H1 (cell line): ENCODE measurements around the gene FAM81B. TPM values are rescaled to one million over a fixed set of nuclear protein-coding genes. Genes with fewer than 3 reads are reported as not detected.

Source experiments
- CTCF ChIA-PET: fragments of 300-600 bp; sonication (Branson Sonifier 250); formaldehyde crosslinking; loops from one replicate; lab custom pipeline; 2021; ENCODE audit not compliant: partially characterized antibody; lab: Charles Lee
- POLR2A ChIA-PET: fragments of 300-600 bp; sonication (Branson Sonifier 250); formaldehyde crosslinking; loops from one replicate; lab custom pipeline; 2021; ENCODE audit warnings: inconsistent platforms; ENCODE audit not compliant: partially characterized antibody; lab: Charles Lee
- DNase-seq, 2 experiments: peaks; one replicate each; pipeline versions ENCODE4 v3.0.0 to v3.0.0-alpha.2; 2010 to 2022; ENCODE audit warnings: low spot score in 2 of 2, low read depth in 1 of 2, mixed read lengths in 1 of 2
- FAIRE-seq: peaks from 2 replicates; lab custom pipeline; 2011; peaks lifted over from hg19 to GRCh38; lab: Jason Lieb, UNC
- H2AFZ ChIP-seq: 2 replicates; pipeline ENCODE4 v1.8.1; 2012; ENCODE audit warnings: low read length, inconsistent platforms
- H2AK5ac ChIP-seq: 2 replicates; pipeline ENCODE4 v1.6.1; 2013; ENCODE audit warnings: low read depth, low read length
- H2BK120ac ChIP-seq: replicated peaks from 2 replicates; pipeline ENCODE3; 2013; ENCODE audit warnings: low read depth, low read length, inconsistent platforms
- H2BK12ac ChIP-seq: 2 replicates; pipeline ENCODE4 v1.6.1; 2013; ENCODE audit warnings: low read depth, low read length
- H2BK15ac ChIP-seq: 2 replicates; pipeline ENCODE4 v1.6.1; 2013; ENCODE audit warnings: low read length
- H2BK20ac ChIP-seq: 2 replicates; pipeline ENCODE4 v1.6.1; 2013; ENCODE audit warnings: low read length
- H2BK5ac ChIP-seq: 2 replicates; pipeline ENCODE4 v1.6.1; 2013; ENCODE audit warnings: low read depth, low read length
- H3K14ac ChIP-seq: 2 replicates; pipeline ENCODE4 v1.6.1; 2013; ENCODE audit warnings: inconsistent platforms; ENCODE audit not compliant: insufficient read length
- H3K18ac ChIP-seq: 2 replicates; pipeline ENCODE4 v1.6.1; 2013; ENCODE audit warnings: low read length; ENCODE audit errors: extremely low read depth
- H3K23ac ChIP-seq: 2 replicates; pipeline ENCODE4 v1.6.1; 2013; ENCODE audit warnings: inconsistent platforms; ENCODE audit not compliant: insufficient read length
- H3K23me2 ChIP-seq: 2 replicates; pipeline ENCODE4 v1.6.1; 2013; ENCODE audit warnings: low read depth, low read length
- H3K27ac ChIP-seq: 2 replicates; pipeline ENCODE4 v1.6.1; 2011; ENCODE audit warnings: low read depth, low read length, inconsistent platforms
- H3K27me3 ChIP-seq, 4 experiments: replicated peaks in 1 of 4; 1 replicate in 1 of 4; 2 replicates in 3 of 4; pipeline versions ENCODE4 v1.6.1 to v1.8.1; 2011 to 2013; ENCODE audit warnings: low read length in 3 of 4, mild to moderate bottlenecking in 3 of 4, inconsistent platforms in 2 of 4, mixed read lengths in 2 of 4, moderate library complexity in 1 of 4; ENCODE audit not compliant: control insufficient read depth in 3 of 4, insufficient read depth in 3 of 4; ENCODE audit errors: extremely low read depth in 1 of 4
- H3K36me3 ChIP-seq, 4 experiments: 2 replicates each; pipeline versions ENCODE4 v1.6.1 to v1.8.1; 2011 to 2013; ENCODE audit warnings: mild to moderate bottlenecking in 4 of 4, low read length in 3 of 4, moderate library complexity in 2 of 4, control low read depth in 1 of 4, inconsistent platforms in 1 of 4; ENCODE audit not compliant: insufficient read depth in 4 of 4, control insufficient read depth in 2 of 4
- H3K4ac ChIP-seq: replicated peaks from 2 replicates; pipeline ENCODE3; 2013; ENCODE audit warnings: low read length, low read depth, mixed read lengths, inconsistent platforms; ENCODE audit not compliant: insufficient read length
- H3K4me1 ChIP-seq, 4 experiments: replicated peaks in 1 of 4; 1 replicate in 1 of 4; 2 replicates in 3 of 4; pipeline versions ENCODE4 v1.6.1 to v1.8.1; 2011 to 2013; ENCODE audit warnings: low read length in 3 of 4, inconsistent platforms in 2 of 4, mixed read lengths in 1 of 4; ENCODE audit not compliant: insufficient read depth in 4 of 4, control insufficient read depth in 3 of 4
- H3K4me2 ChIP-seq, 2 experiments: 2 replicates each; pipeline versions ENCODE4 v1.6.1 to v1.8.1; 2011 to 2013; ENCODE audit warnings: low read depth in 2 of 2, low read length in 2 of 2, control low read depth in 1 of 2, inconsistent platforms in 1 of 2, mild to moderate bottlenecking in 1 of 2; ENCODE audit not compliant: insufficient read depth in 1 of 2
- H3K4me3 ChIP-seq, 4 experiments: fragments of 200-600, 300-600 bp in 1 of 4; sonication (generic), shearing (Covaris generic), sonication (Bioruptor Twin) in 1 of 4; 2 replicates each; pipeline versions ENCODE4 v1.5.1 to v1.8.1; 2011 to 2016; ENCODE audit warnings: low read length in 4 of 4, low read depth in 3 of 4, control low read depth in 2 of 4, inconsistent platforms in 2 of 4, mild to moderate bottlenecking in 2 of 4, mixed read lengths in 1 of 4, moderate library complexity in 1 of 4; ENCODE audit not compliant: insufficient read depth in 2 of 4; ENCODE audit errors: extremely low read depth in 1 of 4
- H3K56ac ChIP-seq: replicated peaks from 2 replicates; pipeline ENCODE3; 2013; ENCODE audit warnings: low read depth, mild to moderate bottlenecking, mixed read lengths, low read length, inconsistent platforms; ENCODE audit not compliant: insufficient read length
- H3K79me1 ChIP-seq: 2 replicates; pipeline ENCODE4 v1.6.1; 2013; ENCODE audit warnings: low read depth, low read length, control low read depth
- H3K79me2 ChIP-seq, 2 experiments: 2 replicates each; pipeline versions ENCODE4 v1.6.1 to v1.8.1; 2012 to 2013; ENCODE audit warnings: low read length in 2 of 2, mild to moderate bottlenecking in 2 of 2, inconsistent platforms in 1 of 2; ENCODE audit not compliant: insufficient read depth in 2 of 2, control insufficient read depth in 1 of 2
- H3K9ac ChIP-seq, 4 experiments: replicated peaks in 1 of 4; 1 replicate in 1 of 4; 2 replicates in 3 of 4; pipeline versions ENCODE4 v1.6.1 to v1.8.1; 2011 to 2013; ENCODE audit warnings: low read depth in 3 of 4, low read length in 3 of 4, control low read depth in 2 of 4, mild to moderate bottlenecking in 2 of 4, moderate library complexity in 2 of 4, inconsistent platforms in 1 of 4; ENCODE audit errors: extremely low read depth in 1 of 4
- H3K9me3 ChIP-seq, 2 experiments: 2 replicates each; pipeline versions ENCODE4 v1.6.1 to v1.8.1; 2012 to 2013; ENCODE audit warnings: mild to moderate bottlenecking in 2 of 2, moderate library complexity in 2 of 2, control low read depth in 1 of 2, inconsistent platforms in 1 of 2, low read depth in 1 of 2, low read length in 1 of 2, mixed read lengths in 1 of 2; ENCODE audit not compliant: insufficient read depth in 2 of 2
- H4K20me1 ChIP-seq, 2 experiments: replicated peaks in 1 of 2; 2 replicates each; pipeline versions ENCODE3 to v1.8.1; 2011 to 2013; ENCODE audit warnings: inconsistent platforms in 2 of 2, low read length in 2 of 2, mild to moderate bottlenecking in 1 of 2; ENCODE audit not compliant: insufficient read depth in 2 of 2, control insufficient read depth in 1 of 2
- H4K5ac ChIP-seq: 2 replicates; pipeline ENCODE4 v1.6.1; 2013; ENCODE audit warnings: low read length, low read depth, mixed read lengths, inconsistent platforms; ENCODE audit not compliant: insufficient read length
- H4K8ac ChIP-seq: 2 replicates; pipeline ENCODE4 v1.8.0; 2013; ENCODE audit warnings: mild to moderate bottlenecking, moderate library complexity, low read length, inconsistent platforms; ENCODE audit not compliant: insufficient read depth; ENCODE audit errors: extremely low read depth
- H4K91ac ChIP-seq: replicated peaks from 2 replicates; pipeline ENCODE3; 2013; ENCODE audit warnings: low read length, mixed read lengths, inconsistent platforms; ENCODE audit not compliant: insufficient read length
- MAFK ChIP-seq: IDR thresholded peaks from 2 replicates; pipeline ENCODE4 v1.6.1; 2012; ENCODE audit warnings: low read depth, mild to moderate bottlenecking, improper control_type of control experiment, low read length
- whole genome bisulfite sequencing, 2 experiments: shearing (Covaris generic) in 1 of 2; methylation state at CpG; one replicate each; pipeline versions ENCODE4 v1.1.6 to v1.1.7; 2013 to 2015; ENCODE audit warnings: low lambda C conversion rate in 2 of 2, mixed read lengths in 2 of 2, inconsistent platforms in 1 of 2, low coverage in 1 of 2, missing lambda C conversion rate in 1 of 2; ENCODE audit not compliant: insufficient replicate concordance in 2 of 2, insufficient coverage in 1 of 2, insufficient read length in 1 of 2; ENCODE audit errors: extremely low coverage in 1 of 2, missing lambda C conversion rate in 1 of 2; 5-methylcytosine and 5-hydroxymethylcytosine counted together
- polyA plus RNA-seq, 7 experiments: library from polyadenylated mRNA; depleted of rRNA in 3 of 7; stranded (reverse) in 5 of 7; unstranded in 2 of 7; fragments of >200 nt in 5 of 7; fragments of 200-250 nt in 2 of 7; gene quantifications; 1 replicate in 5 of 7; 2 replicates in 1 of 7; 4 replicates in 1 of 7; pipeline versions ENCODE4 v1.2.1 to v1.2.3, GENCODE V29; 2011 to 2013; ENCODE audit warnings: missing spikeins in 2 of 7, mixed read lengths in 2 of 7
- total RNA-seq: library from RNA; stranded (reverse); fragmentation: NEBNext Ultra II Directional; extraction: Animal tissue kit (Norgen Biotek cat#: 25700); gene quantifications from 2 replicates; pipeline ENCODE4 v1.2.1, GENCODE V29; 2021
- TF ChIP-seq, protein P1 (sequence below): IDR thresholded peaks from 2 replicates; pipeline ENCODE4 v1.6.1; 2011; ENCODE audit warnings: low read length, improper control_type of control experiment

Gene FAM81B
- total and polyA plus RNA-seq, 2 of the 8 experiments (the other 6 are each of a cell fraction or from before 2014, with no cell fraction given) = not detected

DNA sequence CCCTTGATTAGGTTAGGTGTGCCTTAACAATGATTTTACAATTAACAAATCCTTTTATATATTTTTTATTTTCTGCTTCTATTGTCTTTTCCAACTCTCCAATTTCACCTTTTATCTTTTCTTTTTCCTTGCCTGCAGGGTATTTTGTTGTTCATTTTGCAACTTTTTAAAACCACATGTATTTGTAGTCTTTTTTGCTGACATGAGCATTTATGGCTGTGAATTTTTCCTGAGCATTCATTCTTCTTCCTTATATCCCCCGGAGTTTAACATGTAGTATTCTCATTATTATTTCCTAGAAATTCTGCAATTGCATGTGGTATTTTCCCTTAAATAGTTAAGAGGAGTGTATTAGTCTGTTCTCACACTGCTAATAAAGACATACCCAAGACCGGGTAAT lies 41.6 kb downstream of the FAM81B start:
- WGBS, 2 experiments = 93% methylated on average over 2 of the region's 2 CpGs; no CpG with 5 or more reads in 1 of the 2 experiments
- no peak for FAIRE-seq

More for the DNA sequence above, 41.6 kb downstream of the FAM81B start:
- Histone ChIP-seq H3K9ac (no peak overlapping the region), H4K20me1 (no peaks in the 10 kb centered on the region), H2BK5ac (no peak overlapping the region), H3K36me3 (no peaks in the 10 kb centered on the region), H4K8ac (no peak overlapping the region), H3K14ac (no peak overlapping the region), H3K79me2 (no peaks in the 10 kb centered on the region), H3K18ac (no peak overlapping the region), H4K5ac (no peak overlapping the region), H2BK12ac (no peak overlapping the region), H3K4me2 (no peak overlapping the region), H2BK20ac (no peak overlapping the region), H3K79me1 (no peaks in the 10 kb centered on the region), H3K9me3 (0 out of 4 replicates have a peak, but pooled peaks cover 0 to 5% of the 10 kb centered on the region in 2 experiments), H2AK5ac (no peak overlapping the region), H3K4me3 (no peak overlapping the region), H3K27me3 (no peaks in the 10 kb centered on the region), H2BK120ac (no peak overlapping the region), H3K23ac (no peak overlapping the region), H3K23me2 (no peaks in the 10 kb centered on the region), H3K56ac (no peak overlapping the region), H3K27ac (no peak overlapping the region), H3K4ac (no peak overlapping the region), H2BK15ac (no peak overlapping the region), H4K91ac (no peak overlapping the region), H3K4me1 (no peaks in the 10 kb centered on the region), H2AFZ (no peak overlapping the region)
- no peak for DNase-seq
- POLR2A ChIA-PET = no interaction called here
- TF ChIP-seq, protein P1, sequence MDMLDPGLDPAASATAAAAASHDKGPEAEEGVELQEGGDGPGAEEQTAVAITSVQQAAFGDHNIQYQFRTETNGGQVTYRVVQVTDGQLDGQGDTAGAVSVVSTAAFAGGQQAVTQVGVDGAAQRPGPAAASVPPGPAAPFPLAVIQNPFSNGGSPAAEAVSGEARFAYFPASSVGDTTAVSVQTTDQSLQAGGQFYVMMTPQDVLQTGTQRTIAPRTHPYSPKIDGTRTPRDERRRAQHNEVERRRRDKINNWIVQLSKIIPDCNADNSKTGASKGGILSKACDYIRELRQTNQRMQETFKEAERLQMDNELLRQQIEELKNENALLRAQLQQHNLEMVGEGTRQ = no peak
- peak; percentile 80 for TF ChIP-seq MAFK
- CTCF ChIA-PET = no interaction called here
